ENCODE measurements around the gene RASGRF2. TPM values are rescaled to one million over a fixed set of nuclear protein-coding genes. Genes with fewer than 3 reads are reported as not detected.
A peak's percentile ranks its signal among the peaks of the same experiment; 100 is the strongest.

Gene RASGRF2
- total RNA-seq, 1 experiment from 2014 or later = 0.48 TPM

DNA sequence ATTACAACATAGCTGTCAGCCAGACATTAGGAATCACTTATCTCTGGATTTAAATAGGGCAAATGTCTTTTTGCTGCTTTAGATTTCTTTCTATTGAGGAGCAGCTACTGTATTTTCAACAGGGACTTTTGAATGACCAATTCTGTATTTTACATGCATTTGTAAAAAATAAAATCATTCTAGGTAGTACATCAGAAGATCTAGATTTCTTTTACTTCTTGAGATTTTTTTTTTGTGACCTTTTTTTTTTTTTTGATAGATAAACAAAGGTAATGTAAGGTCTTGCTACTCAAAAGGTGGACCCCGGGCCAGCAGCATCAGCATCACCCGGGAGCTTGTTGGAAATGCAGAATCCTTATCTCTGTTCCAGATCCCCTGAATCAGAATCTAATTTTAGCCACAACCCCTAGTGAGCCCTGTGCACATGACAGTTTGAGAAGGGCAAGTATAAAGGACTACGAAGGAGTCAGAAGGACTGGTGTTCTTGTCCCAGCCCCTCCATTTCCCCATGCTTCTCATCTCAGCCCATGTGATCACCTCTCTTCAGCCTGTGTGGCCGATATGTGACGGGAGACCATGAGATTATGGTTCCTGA, 235.3 kb downstream of the RASGRF2 start:
- POLR2A ChIA-PET (ENCODE audit: unreplicated experiment) = interaction anchor here (0.6 kb wide), 1 partner anchor 951 kb away, joined by 3 read pairs; no protein-coding TSS in a partner anchor
- H3K9me2 ChIP-seq (ENCODE audit: insufficient read depth) = no peaks in the 10 kb centered on the region
- no peaks in the 10 kb centered on the region for H3K4me1 ChIP-seq (replicated peaks; ENCODE audit: insufficient read depth)
- H2AFZ ChIP-seq = no peak overlapping the region
- no peak for TF ChIP-seq EZH2 (IDR thresholded peaks at IDR 0.05; ENCODE audit: low read depth)
- TF ChIP-seq, protein P1, sequence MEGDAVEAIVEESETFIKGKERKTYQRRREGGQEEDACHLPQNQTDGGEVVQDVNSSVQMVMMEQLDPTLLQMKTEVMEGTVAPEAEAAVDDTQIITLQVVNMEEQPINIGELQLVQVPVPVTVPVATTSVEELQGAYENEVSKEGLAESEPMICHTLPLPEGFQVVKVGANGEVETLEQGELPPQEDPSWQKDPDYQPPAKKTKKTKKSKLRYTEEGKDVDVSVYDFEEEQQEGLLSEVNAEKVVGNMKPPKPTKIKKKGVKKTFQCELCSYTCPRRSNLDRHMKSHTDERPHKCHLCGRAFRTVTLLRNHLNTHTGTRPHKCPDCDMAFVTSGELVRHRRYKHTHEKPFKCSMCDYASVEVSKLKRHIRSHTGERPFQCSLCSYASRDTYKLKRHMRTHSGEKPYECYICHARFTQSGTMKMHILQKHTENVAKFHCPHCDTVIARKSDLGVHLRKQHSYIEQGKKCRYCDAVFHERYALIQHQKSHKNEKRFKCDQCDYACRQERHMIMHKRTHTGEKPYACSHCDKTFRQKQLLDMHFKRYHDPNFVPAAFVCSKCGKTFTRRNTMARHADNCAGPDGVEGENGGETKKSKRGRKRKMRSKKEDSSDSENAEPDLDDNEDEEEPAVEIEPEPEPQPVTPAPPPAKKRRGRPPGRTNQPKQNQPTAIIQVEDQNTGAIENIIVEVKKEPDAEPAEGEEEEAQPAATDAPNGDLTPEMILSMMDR (conservative IDR thresholded peaks at IDR 0.05) = no peak
- H3K36me3 ChIP-seq (ENCODE audit: low read depth) = no peaks in the 10 kb centered on the region
- intact Hi-C loops (cut with micrococcal nuclease; ENCODE audit: unreplicated experiment) = loop anchor here (2.0 kb wide), 2 partner anchors 509 to 1105 kb away; no protein-coding TSS in a partner anchor
- H3K27me3 ChIP-seq (ENCODE audit: insufficient read depth, low read depth) = no peaks in the 10 kb centered on the region
- H3K9me3 ChIP-seq (ENCODE audit: insufficient read depth, low read depth) = no peaks in the 10 kb centered on the region
- no peaks in the 10 kb centered on the region for H4K20me1 ChIP-seq (ENCODE audit: insufficient read depth)
- peak overlapping the region; percentile 18 for H3K4me2 ChIP-seq
- H3K79me2 ChIP-seq (ENCODE audit: low read depth) = no peaks in the 10 kb centered on the region
- BruUV-seq (replicated peaks) = no TSS peak
- CTCF ChIA-PET = interaction anchor here (0.7 kb wide), 1 partner anchor 491 kb away, joined by 4 read pairs; no protein-coding TSS in a partner anchor
- no peak for DNase-seq
- no peak overlapping the region for H3K27ac ChIP-seq
- no peaks in the 10 kb centered on the region for H3F3A ChIP-seq (ENCODE audit: insufficient read depth, low read depth)
- H3K4me3 ChIP-seq = no peak overlapping the region

DNA sequence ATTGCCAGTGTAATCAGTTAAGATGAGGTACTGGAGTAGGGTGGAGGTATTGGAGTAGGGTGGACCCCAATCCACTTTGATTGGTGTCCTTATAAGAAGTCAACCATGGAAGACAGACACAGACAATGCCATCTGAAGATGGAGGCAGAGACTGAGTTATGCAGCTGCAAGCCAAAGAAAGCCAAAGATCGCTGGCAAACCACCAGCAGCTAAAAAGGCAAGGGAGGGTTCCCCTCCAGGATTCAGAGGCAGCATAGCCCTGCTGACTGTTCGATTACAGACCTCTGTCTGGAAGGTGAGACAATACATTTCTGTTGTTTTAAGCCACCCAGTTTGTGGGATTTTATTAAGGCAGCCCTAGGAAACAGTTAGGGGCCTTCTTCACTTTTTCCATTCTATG, 242.5 kb downstream of the RASGRF2 start:
- Histone ChIP-seq H2AFZ (no peak overlapping the region), H3F3A (ENCODE audit: insufficient read depth, low read depth) (no peaks in the 10 kb centered on the region), H3K36me3 (ENCODE audit: low read depth) (no peaks in the 10 kb centered on the region), H3K4me2 (no peak overlapping the region), H4K20me1 (ENCODE audit: insufficient read depth) (no peaks in the 10 kb centered on the region), H3K9me3 (ENCODE audit: insufficient read depth, low read depth) (no peaks in the 10 kb centered on the region), H3K27me3 (ENCODE audit: insufficient read depth, low read depth) (no peaks in the 10 kb centered on the region), H3K27ac (no peak overlapping the region), H3K9me2 (ENCODE audit: insufficient read depth) (no peaks in the 10 kb centered on the region), H3K4me3 (no peak overlapping the region), H3K79me2 (ENCODE audit: low read depth) (no peaks in the 10 kb centered on the region), H3K4me1 (replicated peaks; ENCODE audit: insufficient read depth) (no peaks in the 10 kb centered on the region)
- intact Hi-C loops (cut with micrococcal nuclease; ENCODE audit: unreplicated experiment) = no loop called here
- ChIA-PET POLR2A (ENCODE audit: unreplicated experiment) (no interaction called here), CTCF (no interaction called here)
- no peak for DNase-seq
- BruUV-seq (replicated peaks) = no TSS peak
- no peak for TF ChIP-seq EZH2 (IDR thresholded peaks at IDR 0.05; ENCODE audit: low read depth)
- TF ChIP-seq, protein P1 (conservative IDR thresholded peaks at IDR 0.05) = no peak

DNA sequence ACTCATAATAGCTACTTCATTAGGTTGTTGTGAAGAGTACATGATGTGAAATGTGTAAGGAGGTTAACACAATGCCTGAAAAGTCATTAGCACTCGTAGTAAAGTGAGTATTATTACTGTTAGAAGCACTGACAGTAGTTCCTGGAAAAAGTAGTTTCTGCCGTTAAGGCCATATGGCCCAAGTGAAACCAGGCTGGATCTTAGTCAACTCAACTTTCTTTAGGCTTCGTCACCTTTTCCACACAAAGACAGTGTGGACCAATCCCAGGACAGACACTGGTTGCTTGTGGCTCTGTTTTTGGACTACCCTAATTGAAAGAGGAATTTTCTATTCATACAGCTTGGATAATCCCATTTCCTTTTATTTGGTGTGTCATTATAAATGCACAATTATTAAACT, 243.6 kb downstream of the RASGRF2 start:
- H3K27ac ChIP-seq = no peak overlapping the region
- H3K9me3 ChIP-seq (ENCODE audit: insufficient read depth, low read depth) = no peaks in the 10 kb centered on the region
- H3K4me3 ChIP-seq = no peak overlapping the region
- no peak overlapping the region for H3K4me2 ChIP-seq
- intact Hi-C loops (cut with micrococcal nuclease; ENCODE audit: unreplicated experiment) = no loop called here
- H3K79me2 ChIP-seq (ENCODE audit: low read depth) = no peaks in the 10 kb centered on the region
- no peaks in the 10 kb centered on the region for H3F3A ChIP-seq (ENCODE audit: insufficient read depth, low read depth)
- no peak overlapping the region for H2AFZ ChIP-seq
- no peaks in the 10 kb centered on the region for H3K9me2 ChIP-seq (ENCODE audit: insufficient read depth)
- ChIA-PET POLR2A (ENCODE audit: unreplicated experiment) (no interaction called here), CTCF (interaction anchor here (0.6 kb wide), 1 partner anchor 10 kb away, joined by 11 read pairs; no protein-coding TSS in a partner anchor)
- 0 out of 2 replicates have a peak, but pooled peaks cover 1% of the 10 kb centered on the region for H3K4me1 ChIP-seq (replicated peaks; ENCODE audit: insufficient read depth)
- no peaks in the 10 kb centered on the region for H3K27me3 ChIP-seq (ENCODE audit: insufficient read depth, low read depth)
- no peaks in the 10 kb centered on the region for H4K20me1 ChIP-seq (ENCODE audit: insufficient read depth)
- no peaks in the 10 kb centered on the region for H3K36me3 ChIP-seq (ENCODE audit: low read depth)
- DNase-seq = no peak
- no TSS peak for BruUV-seq (replicated peaks)
- no peak for TF ChIP-seq EZH2 (IDR thresholded peaks at IDR 0.05; ENCODE audit: low read depth)
- TF ChIP-seq, protein P1 (conservative IDR thresholded peaks at IDR 0.05) = no peak
